DOHH2 (cell line): ENCODE measurements around the gene ZG16.
"Not testable (repeated sequence)": the region's sequence is repeated elsewhere in the genome, so short reads cannot be mapped to it uniquely, and the experiment has no call there.

Source experiments
- H3F3A ChIP-seq: fragments of 200-600 bp; sonication (generic), shearing (Covaris generic); 2 replicates; pipeline ENCODE4 v1.6.0; 2016; ENCODE audit warnings: antibody characterized with exemption, mild to moderate bottlenecking; ENCODE audit not compliant: control insufficient read depth, insufficient read depth
- H3K27ac ChIP-seq: fragments of 200-600 bp; sonication (generic); 2 replicates; pipeline ENCODE4 v1.5.1; 2014; ENCODE audit warnings: low read depth, mild to moderate bottlenecking, low read length, moderate library complexity
- H3K27me3 ChIP-seq: fragments of 200-600 bp; sonication (generic); 2 replicates; pipeline ENCODE4 v1.6.1; 2014; ENCODE audit warnings: mild to moderate bottlenecking, low read length, mixed read lengths; ENCODE audit not compliant: control insufficient read depth
- H3K36me3 ChIP-seq: fragments of 200-600 bp; sonication (generic); 2 replicates; pipeline ENCODE4 v1.6.1; 2014; ENCODE audit warnings: mild to moderate bottlenecking, low read length, moderate library complexity, mixed read lengths; ENCODE audit not compliant: control insufficient read depth
- H3K4me1 ChIP-seq: fragments of 200-600 bp; sonication (generic); 2 replicates; pipeline ENCODE4 v1.6.1; 2014; ENCODE audit warnings: mild to moderate bottlenecking, low read length, mixed read lengths; ENCODE audit not compliant: control insufficient read depth
- H3K4me2 ChIP-seq: fragments of 200-600 bp; sonication (generic); 2 replicates; pipeline ENCODE4 v1.6.0; 2014; ENCODE audit warnings: mild to moderate bottlenecking, low read length, moderate library complexity
- H3K4me3 ChIP-seq: fragments of 200-600 bp; sonication (generic); 2 replicates; pipeline ENCODE4 v1.5.1; 2014; ENCODE audit warnings: mild to moderate bottlenecking, low read length, mixed read lengths
- H3K79me2 ChIP-seq: fragments of 200-600 bp; sonication (generic); 2 replicates; pipeline ENCODE4 v1.6.1; 2014; ENCODE audit warnings: mild to moderate bottlenecking, low read length, mixed read lengths; ENCODE audit not compliant: control insufficient read depth
- H3K9me2 ChIP-seq: fragments of 200-600 bp; sonication (generic); replicated peaks from 2 replicates; pipeline ENCODE4 v1.6.1; 2014; ENCODE audit warnings: mild to moderate bottlenecking, low read length, mixed read lengths; ENCODE audit not compliant: control insufficient read depth
- H3K9me3 ChIP-seq: fragments of 200-600 bp; sonication (generic); 2 replicates; pipeline ENCODE4 v1.6.1; 2014; ENCODE audit warnings: antibody characterized with exemption, low read length, mixed read lengths; ENCODE audit not compliant: control insufficient read depth, insufficient read depth
- H4K20me1 ChIP-seq: fragments of 200-600 bp; sonication (generic); 2 replicates; pipeline ENCODE4 v1.6.0; 2014; ENCODE audit warnings: low read depth, mild to moderate bottlenecking, antibody characterized with exemption, low read length, moderate library complexity; ENCODE audit not compliant: control insufficient read depth, insufficient read depth
- EZH2phosphoT487 ChIP-seq: fragments of 200-600 bp; sonication (generic); IDR thresholded peaks from 2 replicates; pipeline ENCODE4 v1.6.1; 2017; ENCODE audit warnings: borderline replicate concordance, mild to moderate bottlenecking, antibody characterized with exemption, low read length, moderate library complexity, mixed read lengths
- TF ChIP-seq, protein P1 (sequence below): fragments of 200-600 bp; sonication (generic); IDR thresholded peaks from one replicate; pipeline ENCODE4 v1.5.1; 2014; ENCODE audit warnings: antibody characterized with exemption, mild to moderate bottlenecking, low read depth, low read length; ENCODE audit not compliant: poor library complexity, severe bottlenecking

Gene ZG16

DNA sequence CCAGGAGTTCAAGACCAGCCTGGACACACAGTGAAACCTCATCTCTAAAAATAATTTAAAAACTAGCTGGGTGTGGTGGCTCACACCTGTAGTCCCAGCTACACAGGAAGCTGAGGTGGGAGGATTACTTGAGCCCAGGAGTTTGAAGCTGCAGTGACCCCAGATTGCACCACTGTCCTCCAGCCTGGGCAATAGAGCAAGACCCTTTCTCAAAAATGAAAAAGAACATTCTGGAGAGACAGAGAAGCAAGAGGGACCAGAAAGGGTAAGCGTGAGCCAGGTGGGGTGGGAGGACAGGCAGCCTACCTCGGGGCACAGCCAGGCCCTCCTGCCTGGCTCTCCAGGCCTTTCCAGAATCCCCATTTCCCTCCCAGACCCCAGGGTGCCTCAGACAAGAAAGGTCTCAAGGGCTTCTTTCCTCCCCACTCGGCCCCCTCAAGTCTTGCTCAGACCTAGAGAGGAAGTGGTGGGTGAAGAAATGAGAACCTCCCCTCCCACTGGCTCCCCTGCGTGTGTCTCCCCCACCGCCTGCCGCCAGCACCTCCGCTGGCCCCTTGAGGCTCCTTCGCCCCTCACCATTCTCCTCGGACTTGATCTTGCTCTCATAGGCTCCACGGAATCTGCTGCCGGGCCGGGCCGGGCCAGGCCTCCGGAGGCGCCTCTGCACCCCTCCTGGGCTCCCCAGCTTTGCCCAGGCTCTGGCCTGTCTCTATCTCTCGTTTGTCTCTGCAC is 32.8 kb upstream of the ZG16 start:
- Histone ChIP-seq H3K9me2 (no peaks in the 10 kb centered on the region), H3K4me3 (peak overlapping the region; percentile 89), H4K20me1 (no peaks in the 10 kb centered on the region), H3K4me1 (peaks cover 39% of the 10 kb centered on the region), H3K4me2 (peak overlapping the region; percentile 96), H3K9me3 (no peaks in the 10 kb centered on the region), H3K79me2 (peaks cover 19% of the 10 kb centered on the region), H3K27ac (peak overlapping the region; percentile 75), H3K36me3 (peaks cover 14% of the 10 kb centered on the region; the same call in 1 of the 2 replicates), H3F3A (0 out of 2 replicates have a peak, but pooled peaks cover 5% of the 10 kb centered on the region), H3K27me3 (no peaks in the 10 kb centered on the region)
- TF ChIP-seq, protein P1, sequence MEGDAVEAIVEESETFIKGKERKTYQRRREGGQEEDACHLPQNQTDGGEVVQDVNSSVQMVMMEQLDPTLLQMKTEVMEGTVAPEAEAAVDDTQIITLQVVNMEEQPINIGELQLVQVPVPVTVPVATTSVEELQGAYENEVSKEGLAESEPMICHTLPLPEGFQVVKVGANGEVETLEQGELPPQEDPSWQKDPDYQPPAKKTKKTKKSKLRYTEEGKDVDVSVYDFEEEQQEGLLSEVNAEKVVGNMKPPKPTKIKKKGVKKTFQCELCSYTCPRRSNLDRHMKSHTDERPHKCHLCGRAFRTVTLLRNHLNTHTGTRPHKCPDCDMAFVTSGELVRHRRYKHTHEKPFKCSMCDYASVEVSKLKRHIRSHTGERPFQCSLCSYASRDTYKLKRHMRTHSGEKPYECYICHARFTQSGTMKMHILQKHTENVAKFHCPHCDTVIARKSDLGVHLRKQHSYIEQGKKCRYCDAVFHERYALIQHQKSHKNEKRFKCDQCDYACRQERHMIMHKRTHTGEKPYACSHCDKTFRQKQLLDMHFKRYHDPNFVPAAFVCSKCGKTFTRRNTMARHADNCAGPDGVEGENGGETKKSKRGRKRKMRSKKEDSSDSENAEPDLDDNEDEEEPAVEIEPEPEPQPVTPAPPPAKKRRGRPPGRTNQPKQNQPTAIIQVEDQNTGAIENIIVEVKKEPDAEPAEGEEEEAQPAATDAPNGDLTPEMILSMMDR, result no peak
- TF ChIP-seq EZH2phosphoT487, result no peak

DNA sequence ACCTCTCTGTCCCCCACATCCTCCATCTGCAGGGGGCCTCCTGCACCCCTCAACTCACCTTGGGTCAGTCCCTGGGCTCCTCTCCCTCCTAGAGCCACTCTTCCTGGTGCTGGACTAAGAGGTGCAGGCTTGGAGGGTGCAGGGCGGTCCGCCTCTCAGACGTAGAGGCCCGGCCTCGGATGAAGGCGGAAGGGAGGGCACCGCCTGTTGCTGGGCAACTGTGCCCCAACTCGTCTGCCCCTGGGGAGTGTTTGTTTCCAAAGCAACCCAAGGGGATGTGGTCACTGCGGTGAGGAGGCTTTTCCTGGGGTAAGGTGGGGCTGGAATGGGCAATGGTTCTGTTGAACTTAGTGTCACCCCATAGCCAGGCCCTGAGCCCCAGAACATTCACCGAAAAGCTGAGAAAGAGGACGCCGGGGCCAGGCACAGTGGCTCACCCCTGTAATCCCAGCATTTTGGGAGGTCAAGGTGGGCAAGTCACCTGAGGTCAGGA is 32.2 kb upstream of the ZG16 start, which contains the start of gene C16orf54:
TSS of gene C16orf54 (minus strand) at position 138 of the 493 bp plus-strand sequence. CDS start 1,039 bp downstream, outside the sequence.
- Histone ChIP-seq H4K20me1 (no peaks in the 10 kb centered on the region), H3K27ac (peak within 1 kb of the TSS; percentile 75), H3K9me3 (no peaks in the 10 kb centered on the region), H3F3A (0 out of 2 replicates have a peak, but pooled peaks cover 6% of the 10 kb centered on the region), H3K4me1 (peaks cover 39% of the 10 kb centered on the region), H3K4me3 (peak within 1 kb of the TSS; percentile 89), H3K4me2 (peak within 1 kb of the TSS; percentile 96), H3K79me2 (peaks cover 19% of the 10 kb centered on the region), H3K27me3 (no peaks in the 10 kb centered on the region), H3K36me3 (peaks cover 14% of the 10 kb centered on the region; the same call in 1 of the 2 replicates), H3K9me2 (no peaks in the 10 kb centered on the region)
- no peak for TF ChIP-seq EZH2phosphoT487
- TF ChIP-seq, protein P1, result no peak

DNA sequence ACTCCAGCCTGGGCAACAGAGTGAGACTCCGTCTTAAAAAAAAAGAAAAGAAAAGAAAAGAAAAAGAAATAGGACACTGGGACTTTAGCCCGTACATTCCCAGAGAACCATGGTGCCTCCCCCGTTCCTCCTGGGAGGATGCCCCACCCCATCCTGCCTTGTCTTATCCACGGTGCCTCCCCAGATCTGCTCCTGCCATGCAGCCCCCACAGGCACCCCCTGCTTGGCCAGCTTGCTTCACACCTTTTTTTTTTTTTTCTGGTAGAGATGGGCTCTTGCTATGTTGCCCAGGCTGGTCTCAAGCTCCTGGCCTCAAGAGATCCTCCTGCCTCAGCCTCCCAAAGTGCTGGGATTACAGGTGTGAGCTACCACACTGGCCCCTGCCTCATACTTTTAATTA is 31.5 kb upstream of the ZG16 start:
- Histone ChIP-seq H3K4me3 (peak overlapping the region; percentile 89), H3K79me2 (peaks cover 19% of the 10 kb centered on the region), H3K4me1 (peaks cover 39% of the 10 kb centered on the region), H3K4me2 (peak overlapping the region; percentile 96), H3K36me3 (peaks cover 14% of the 10 kb centered on the region; the same call in 1 of the 2 replicates)
- H3K27me3 ChIP-seq, H3K9me2 ChIP-seq, H3K27ac ChIP-seq, H4K20me1 ChIP-seq, H3K9me3 ChIP-seq, H3F3A ChIP-seq: not testable (repeated sequence)
